ENCODE data around the gene BEST4. TPM values are rescaled to one million over a fixed set of nuclear protein-coding genes. Genes with fewer than 3 reads are reported as not detected.

BEST4 gene
- total and polyA plus RNA-seq, 2 of the 13 experiments (the other 11 are each of a cell fraction or from before 2014, with no cell fraction given) = 0.77 to 1.4 TPM

GRCh38 chr1:44805311-44806024 lies 17.5 kb upstream of the BEST4 start:
- H3K4me3 ChIP-seq (replicated peaks in 1 of 3; ENCODE audit: insufficient read depth in 1 of 3, low read depth in 2 of 3, low read length in 3 of 3) = no peak overlapping the region
- in situ Hi-C loops (cut with HindIII; ENCODE audit: extremely low pct_ligation_motif_present, low pct_unique_long_range_greater_than_20kb) = no loop called here
- H3K36me3 ChIP-seq (replicated peaks in 1 of 2; ENCODE audit: control insufficient read depth in 1 of 2, insufficient read depth in 2 of 2, low read length in 2 of 2) = peaks cover 6 to 38% of the 10 kb centered on the region in 2 experiments; a peak in 4 of 5 replicates
- no peaks in the 10 kb centered on the region for H3K27me3 ChIP-seq (ENCODE audit: control insufficient read depth in 1 of 2, insufficient read depth in 2 of 2, low read length in 2 of 2)
- 0 out of 2 replicates have a peak, but pooled peaks cover 7% of the 10 kb centered on the region for H4K20me1 ChIP-seq (ENCODE audit: insufficient read depth, low read length)
- ChIA-PET CTCF (ENCODE audit: low intra/inter-chr PET ratio, low total read pairs) (no interaction called here), POLR2A (interaction anchor here (1.0 to 12.9 kb wide), 3 partner anchors 17 to 103 kb away, joined by 3 to 570 read pairs (median 3); partner anchors contain the start of gene RPS8)
- BruUV-seq (replicated peaks) = no TSS peak
- intact Hi-C loops (cut with micrococcal nuclease; ENCODE audit: unreplicated experiment) = no loop called here
- no peak for DNase-seq (ENCODE audit: low spot score)
- H3K9ac ChIP-seq (ENCODE audit: insufficient read depth, low read depth, low read length) = no peak overlapping the region
- no peaks in the 10 kb centered on the region for H3K9me3 ChIP-seq (ENCODE audit: low read length)
- H2AFZ ChIP-seq (ENCODE audit: low read length) = no peak overlapping the region
- peaks cover 71% of the 10 kb centered on the region for H3K4me1 ChIP-seq (ENCODE audit: insufficient read depth, low read length)
- H3K4me2 ChIP-seq (ENCODE audit: low read depth, low read length) = no peak overlapping the region
- WGBS (ENCODE audit: low lambda C conversion rate) = 96% methylated on average over 14 of the region's 20 CpGs
- no peak for FAIRE-seq
- peak overlapping the region; percentile 24 for H3K27ac ChIP-seq (ENCODE audit: extremely low read length, insufficient read depth, low read length)
- ATAC-seq = no peak
- peaks cover 26% of the 10 kb centered on the region for H3K79me2 ChIP-seq (ENCODE audit: insufficient read depth, low read length)
- TF ChIP-seq POLR2AphosphoS2 (IDR thresholded peaks at IDR 0.05; ENCODE audit: low read depth, low read length) (peak; percentile 39; the same call in 1 of the 2 replicates), TBP (CRISPR knock-in tag; IDR thresholded peaks at IDR 0.05) (no peak), ZXDC (CRISPR knock-in tag; IDR thresholded peaks at IDR 0.05) (no peak), ZNF562 (CRISPR knock-in tag; IDR thresholded peaks at IDR 0.05; ENCODE audit: borderline replicate concordance) (no peak)

Data from HepG2 (cell line).